ENCODE data around the gene MT1A.
A peak's percentile ranks its signal among the peaks of the same experiment; 100 is the strongest.
"Not testable (repeated sequence)": the region's sequence is repeated elsewhere in the genome, so short reads cannot be mapped to it uniquely, and the experiment has no call there.

MT1A gene

GRCh38 chr16:56665286-56666261, 27.1 kb downstream of the MT1A start:
- not testable (repeated sequence) for H3K9ac ChIP-seq (ENCODE audit: low read depth, low read length); H3K27ac ChIP-seq (ENCODE audit: low read length); H3K9me3 ChIP-seq (ENCODE audit: insufficient read depth, low read depth, low read length); H3K36me3 ChIP-seq (ENCODE audit: insufficient read depth, low read depth, low read length); H3K4me1 ChIP-seq (ENCODE audit: insufficient read depth, low read length); H3K4me3 ChIP-seq (ENCODE audit: low read length)
- H3K27me3 ChIP-seq (ENCODE audit: insufficient read depth, low read length) = peaks cover 100% of the 10 kb centered on the region

GRCh38 chr16:56667581-56668571, 29.4 kb downstream of the MT1A start, which contains the start of gene MT1G:
Gene MT1G (minus strand): TSS chr16:56668065. CDS start chr16:56667993, 72 bp downstream.
- peak within 1 kb of the TSS; percentile 59; the same call in 1 of the 2 replicates for H3K4me3 ChIP-seq (ENCODE audit: low read length)
- no peaks in the 10 kb centered on the region for H3K36me3 ChIP-seq (ENCODE audit: insufficient read depth, low read depth, low read length)
- H3K9ac ChIP-seq (ENCODE audit: low read depth, low read length) = no peak within 1 kb of the TSS; the same call in 1 of the 2 replicates
- no peak within 1 kb of the TSS for H3K27ac ChIP-seq (ENCODE audit: low read length)
- H3K4me1 ChIP-seq (ENCODE audit: insufficient read depth, low read length) = peaks cover 5% of the 10 kb centered on the region; the same call in 1 of the 2 replicates
- H3K9me3 ChIP-seq (ENCODE audit: insufficient read depth, low read depth, low read length) = no peaks in the 10 kb centered on the region; the same call in 1 of the 2 replicates
- peaks cover 100% of the 10 kb centered on the region for H3K27me3 ChIP-seq (ENCODE audit: insufficient read depth, low read length)

GRCh38 chr16:56669005-56669839, 30.8 kb downstream of the MT1A start, which contains the start of gene MT1H:
Gene MT1H (plus strand): TSS chr16:56669814. CDS start chr16:56669885, 71 bp downstream.
- no peaks in the 10 kb centered on the region for H3K36me3 ChIP-seq (ENCODE audit: insufficient read depth, low read depth, low read length)
- peaks cover 100% of the 10 kb centered on the region for H3K27me3 ChIP-seq (ENCODE audit: insufficient read depth, low read length)
- no peak within 1 kb of the TSS for H3K9ac ChIP-seq (ENCODE audit: low read depth, low read length)
- peak within 1 kb of the TSS; percentile 48; the same call in 1 of the 2 replicates for H3K4me3 ChIP-seq (ENCODE audit: low read length)
- H3K4me1 ChIP-seq (ENCODE audit: insufficient read depth, low read length) = peaks cover 7% of the 10 kb centered on the region; the same call in 1 of the 2 replicates
- H3K27ac ChIP-seq (ENCODE audit: low read length) = no peak within 1 kb of the TSS
- no peaks in the 10 kb centered on the region; the same call in 1 of the 2 replicates for H3K9me3 ChIP-seq (ENCODE audit: insufficient read depth, low read depth, low read length)

GRCh38 chr16:56669840-56670619, 31.6 kb downstream of the MT1A start:
- no peaks in the 10 kb centered on the region; the same call in 1 of the 2 replicates for H3K9me3 ChIP-seq (ENCODE audit: insufficient read depth, low read depth, low read length)
- no peak overlapping the region for H3K9ac ChIP-seq (ENCODE audit: low read depth, low read length)
- peaks cover 100% of the 10 kb centered on the region for H3K27me3 ChIP-seq (ENCODE audit: insufficient read depth, low read length)
- peak overlapping the region; percentile 48; the same call in 1 of the 2 replicates for H3K4me3 ChIP-seq (ENCODE audit: low read length)
- H3K4me1 ChIP-seq (ENCODE audit: insufficient read depth, low read length) = peaks cover 8% of the 10 kb centered on the region
- no peaks in the 10 kb centered on the region for H3K36me3 ChIP-seq (ENCODE audit: insufficient read depth, low read depth, low read length)
- H3K27ac ChIP-seq (ENCODE audit: low read length) = no peak overlapping the region

- no peak overlapping the region for H3K27ac ChIP-seq (ENCODE audit: low read length)
- H3K9ac ChIP-seq (ENCODE audit: low read depth, low read length) = no peak overlapping the region
- no peaks in the 10 kb centered on the region for H3K36me3 ChIP-seq (ENCODE audit: insufficient read depth, low read depth, low read length)
- H3K9me3 ChIP-seq (ENCODE audit: insufficient read depth, low read depth, low read length) = no peaks in the 10 kb centered on the region; the same call in 1 of the 2 replicates
- peaks cover 11% of the 10 kb centered on the region for H3K4me1 ChIP-seq (ENCODE audit: insufficient read depth, low read length)
- H3K27me3 ChIP-seq (ENCODE audit: insufficient read depth, low read length) = peaks cover 100% of the 10 kb centered on the region
- no peak overlapping the region for H3K4me3 ChIP-seq (ENCODE audit: low read length)
Observed at GRCh38 chr16:56670620-56670934, 32.1 kb downstream of the MT1A start.

- not testable (repeated sequence) for H3K9ac ChIP-seq (ENCODE audit: low read depth, low read length); H3K36me3 ChIP-seq (ENCODE audit: insufficient read depth, low read depth, low read length); H3K27ac ChIP-seq (ENCODE audit: low read length); H3K9me3 ChIP-seq (ENCODE audit: insufficient read depth, low read depth, low read length); H3K4me3 ChIP-seq (ENCODE audit: low read length)
- Histone ChIP-seq H3K4me1 (ENCODE audit: insufficient read depth, low read length) (peaks cover 11% of the 10 kb centered on the region), H3K27me3 (ENCODE audit: insufficient read depth, low read length) (peaks cover 100% of the 10 kb centered on the region)
Observed at GRCh38 chr16:56671691-56672090, 33.2 kb downstream of the MT1A start.

- Histone ChIP-seq H3K4me1 (ENCODE audit: insufficient read depth, low read length) (peaks cover 11% of the 10 kb centered on the region), H3K27me3 (ENCODE audit: insufficient read depth, low read length) (peaks cover 100% of the 10 kb centered on the region)
- not testable (repeated sequence) for H3K4me3 ChIP-seq (ENCODE audit: low read length); H3K27ac ChIP-seq (ENCODE audit: low read length); H3K9ac ChIP-seq (ENCODE audit: low read depth, low read length); H3K36me3 ChIP-seq (ENCODE audit: insufficient read depth, low read depth, low read length); H3K9me3 ChIP-seq (ENCODE audit: insufficient read depth, low read depth, low read length)
Observed at GRCh38 chr16:56672171-56672570, 33.7 kb downstream of the MT1A start.

GRCh38 chr16:56672761-56673536, 34.5 kb downstream of the MT1A start:
- Histone ChIP-seq H3K36me3 (ENCODE audit: insufficient read depth, low read depth, low read length) (no peaks in the 10 kb centered on the region), H3K4me3 (ENCODE audit: low read length) (no peak overlapping the region), H3K27me3 (ENCODE audit: insufficient read depth, low read length) (peaks cover 100% of the 10 kb centered on the region), H3K27ac (ENCODE audit: low read length) (no peak overlapping the region), H3K4me1 (ENCODE audit: insufficient read depth, low read length) (peaks cover 6% of the 10 kb centered on the region), H3K9ac (ENCODE audit: low read depth, low read length) (no peak overlapping the region), H3K9me3 (ENCODE audit: insufficient read depth, low read depth, low read length) (no peaks in the 10 kb centered on the region; the same call in 1 of the 2 replicates)

- Histone ChIP-seq H3K9me3 (ENCODE audit: insufficient read depth, low read depth, low read length) (no peaks in the 10 kb centered on the region; the same call in 1 of the 2 replicates), H3K4me3 (ENCODE audit: low read length) (no peak overlapping the region), H3K36me3 (ENCODE audit: insufficient read depth, low read depth, low read length) (no peaks in the 10 kb centered on the region), H3K4me1 (ENCODE audit: insufficient read depth, low read length) (peaks cover 6% of the 10 kb centered on the region), H3K9ac (ENCODE audit: low read depth, low read length) (no peak overlapping the region), H3K27me3 (ENCODE audit: insufficient read depth, low read length) (peaks cover 97% of the 10 kb centered on the region), H3K27ac (ENCODE audit: low read length) (no peak overlapping the region)
Observed at GRCh38 chr16:56673921-56674320, 35.5 kb downstream of the MT1A start.

GRCh38 chr16:56674570-56674969, 36.1 kb downstream of the MT1A start:
- not testable (repeated sequence) for H3K9me3 ChIP-seq (ENCODE audit: insufficient read depth, low read depth, low read length); H3K36me3 ChIP-seq (ENCODE audit: insufficient read depth, low read depth, low read length); H3K9ac ChIP-seq (ENCODE audit: low read depth, low read length); H3K27ac ChIP-seq (ENCODE audit: low read length); H3K4me3 ChIP-seq (ENCODE audit: low read length); H3K4me1 ChIP-seq (ENCODE audit: insufficient read depth, low read length)
- H3K27me3 ChIP-seq (ENCODE audit: insufficient read depth, low read length) = peaks cover 97% of the 10 kb centered on the region

All from iPS-20b (cell line).